Measurements from ENCODE around the gene LRP2BP.

LRP2BP gene

DNA sequence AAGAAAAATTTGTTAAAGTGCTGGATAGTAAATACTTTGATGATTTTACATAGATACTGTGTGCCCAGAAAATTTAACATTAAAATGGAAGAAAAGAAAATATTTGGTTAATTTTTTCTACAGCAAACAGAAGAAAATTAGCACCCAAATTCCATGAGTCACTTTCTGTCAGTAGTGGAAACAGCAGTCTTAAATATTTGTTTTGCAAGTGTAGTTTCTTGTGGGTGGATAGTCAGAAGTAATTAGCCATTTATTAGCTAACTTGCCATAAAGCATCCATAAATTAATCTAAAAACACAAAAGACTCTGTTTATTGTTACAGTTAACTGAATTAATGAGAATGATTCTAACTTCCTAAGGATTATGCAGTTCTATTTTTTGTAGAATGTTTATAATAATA is 39.7 kb upstream of the LRP2BP start:
- ATAC-seq, result no peak
- TF ChIP-seq, protein P1, sequence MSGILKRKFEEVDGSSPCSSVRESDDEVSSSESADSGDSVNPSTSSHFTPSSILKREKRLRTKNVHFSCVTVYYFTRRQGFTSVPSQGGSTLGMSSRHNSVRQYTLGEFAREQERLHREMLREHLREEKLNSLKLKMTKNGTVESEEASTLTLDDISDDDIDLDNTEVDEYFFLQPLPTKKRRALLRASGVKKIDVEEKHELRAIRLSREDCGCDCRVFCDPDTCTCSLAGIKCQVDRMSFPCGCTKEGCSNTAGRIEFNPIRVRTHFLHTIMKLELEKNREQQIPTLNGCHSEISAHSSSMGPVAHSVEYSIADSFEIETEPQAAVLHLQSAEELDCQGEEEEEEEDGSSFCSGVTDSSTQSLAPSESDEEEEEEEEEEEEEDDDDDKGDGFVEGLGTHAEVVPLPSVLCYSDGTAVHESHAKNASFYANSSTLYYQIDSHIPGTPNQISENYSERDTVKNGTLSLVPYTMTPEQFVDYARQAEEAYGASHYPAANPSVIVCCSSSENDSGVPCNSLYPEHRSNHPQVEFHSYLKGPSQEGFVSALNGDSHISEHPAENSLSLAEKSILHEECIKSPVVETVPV (CRISPR knock-in tag; IDR thresholded peaks at IDR 0.05), result no peak
- TF ChIP-seq BACH2 (CRISPR knock-in tag; IDR thresholded peaks at IDR 0.05; ENCODE audit: borderline replicate concordance) (no peak), RARB (CRISPR knock-in tag; IDR thresholded peaks at IDR 0.05) (no peak), TOX (CRISPR knock-in tag; IDR thresholded peaks at IDR 0.05; ENCODE audit: borderline replicate concordance) (no peak), ISL1 (CRISPR knock-in tag; IDR thresholded peaks at IDR 0.05) (no peak)
- TF ChIP-seq, protein P2, sequence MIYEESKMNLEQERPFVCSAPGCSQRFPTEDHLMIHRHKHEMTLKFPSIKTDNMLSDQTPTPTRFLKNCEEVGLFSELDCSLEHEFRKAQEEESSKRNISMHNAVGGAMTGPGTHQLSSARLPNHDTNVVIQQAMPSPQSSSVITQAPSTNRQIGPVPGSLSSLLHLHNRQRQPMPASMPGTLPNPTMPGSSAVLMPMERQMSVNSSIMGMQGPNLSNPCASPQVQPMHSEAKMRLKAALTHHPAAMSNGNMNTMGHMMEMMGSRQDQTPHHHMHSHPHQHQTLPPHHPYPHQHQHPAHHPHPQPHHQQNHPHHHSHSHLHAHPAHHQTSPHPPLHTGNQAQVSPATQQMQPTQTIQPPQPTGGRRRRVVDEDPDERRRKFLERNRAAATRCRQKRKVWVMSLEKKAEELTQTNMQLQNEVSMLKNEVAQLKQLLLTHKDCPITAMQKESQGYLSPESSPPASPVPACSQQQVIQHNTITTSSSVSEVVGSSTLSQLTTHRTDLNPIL (CRISPR knock-in tag; IDR thresholded peaks at IDR 0.05; ENCODE audit: low read depth), result no peak
- TF ChIP-seq, protein P3, sequence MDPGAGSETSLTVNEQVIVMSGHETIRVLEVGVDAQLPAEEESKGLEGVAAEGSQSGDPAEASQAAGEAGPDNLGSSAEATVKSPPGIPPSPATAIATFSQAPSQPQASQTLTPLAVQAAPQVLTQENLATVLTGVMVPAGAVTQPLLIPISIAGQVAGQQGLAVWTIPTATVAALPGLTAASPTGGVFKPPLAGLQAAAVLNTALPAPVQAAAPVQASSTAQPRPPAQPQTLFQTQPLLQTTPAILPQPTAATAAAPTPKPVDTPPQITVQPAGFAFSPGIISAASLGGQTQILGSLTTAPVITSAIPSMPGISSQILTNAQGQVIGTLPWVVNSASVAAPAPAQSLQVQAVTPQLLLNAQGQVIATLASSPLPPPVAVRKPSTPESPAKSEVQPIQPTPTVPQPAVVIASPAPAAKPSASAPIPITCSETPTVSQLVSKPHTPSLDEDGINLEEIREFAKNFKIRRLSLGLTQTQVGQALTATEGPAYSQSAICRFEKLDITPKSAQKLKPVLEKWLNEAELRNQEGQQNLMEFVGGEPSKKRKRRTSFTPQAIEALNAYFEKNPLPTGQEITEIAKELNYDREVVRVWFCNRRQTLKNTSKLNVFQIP (CRISPR knock-in tag; IDR thresholded peaks at IDR 0.05; ENCODE audit: borderline replicate concordance, low read depth), result no peak

DNA sequence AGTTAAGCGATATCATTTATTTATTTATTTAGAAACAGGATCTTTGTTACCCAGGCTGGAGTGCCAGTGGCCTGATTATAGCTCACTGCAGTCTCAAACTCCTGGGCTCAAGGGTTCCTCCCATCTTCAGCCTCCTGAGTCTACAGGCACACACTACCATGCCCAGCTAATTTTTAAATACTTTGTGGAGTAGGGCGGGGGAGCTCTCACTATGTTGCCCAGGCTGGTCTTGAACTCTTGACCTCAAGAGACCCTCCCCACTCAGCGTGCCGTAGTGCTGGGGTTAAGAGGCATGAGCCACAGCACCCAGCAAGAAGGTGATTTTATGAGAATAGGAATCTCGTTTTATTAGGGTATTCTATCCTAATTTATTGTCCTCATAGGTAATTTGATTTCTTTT is 33.9 kb upstream of the LRP2BP start:
- no peak for ATAC-seq
- TF ChIP-seq ESRRG (CRISPR knock-in tag; IDR thresholded peaks at IDR 0.05), result no peak
- TF ChIP-seq ZNF8 (CRISPR knock-in tag; IDR thresholded peaks at IDR 0.05), result no peak
- TF ChIP-seq, protein P1 (CRISPR knock-in tag; IDR thresholded peaks at IDR 0.05), result no peak
- TF ChIP-seq BACH2 (CRISPR knock-in tag; IDR thresholded peaks at IDR 0.05; ENCODE audit: borderline replicate concordance), result no peak
- TF ChIP-seq RARB (CRISPR knock-in tag; IDR thresholded peaks at IDR 0.05), result no peak
- TF ChIP-seq, protein P4, sequence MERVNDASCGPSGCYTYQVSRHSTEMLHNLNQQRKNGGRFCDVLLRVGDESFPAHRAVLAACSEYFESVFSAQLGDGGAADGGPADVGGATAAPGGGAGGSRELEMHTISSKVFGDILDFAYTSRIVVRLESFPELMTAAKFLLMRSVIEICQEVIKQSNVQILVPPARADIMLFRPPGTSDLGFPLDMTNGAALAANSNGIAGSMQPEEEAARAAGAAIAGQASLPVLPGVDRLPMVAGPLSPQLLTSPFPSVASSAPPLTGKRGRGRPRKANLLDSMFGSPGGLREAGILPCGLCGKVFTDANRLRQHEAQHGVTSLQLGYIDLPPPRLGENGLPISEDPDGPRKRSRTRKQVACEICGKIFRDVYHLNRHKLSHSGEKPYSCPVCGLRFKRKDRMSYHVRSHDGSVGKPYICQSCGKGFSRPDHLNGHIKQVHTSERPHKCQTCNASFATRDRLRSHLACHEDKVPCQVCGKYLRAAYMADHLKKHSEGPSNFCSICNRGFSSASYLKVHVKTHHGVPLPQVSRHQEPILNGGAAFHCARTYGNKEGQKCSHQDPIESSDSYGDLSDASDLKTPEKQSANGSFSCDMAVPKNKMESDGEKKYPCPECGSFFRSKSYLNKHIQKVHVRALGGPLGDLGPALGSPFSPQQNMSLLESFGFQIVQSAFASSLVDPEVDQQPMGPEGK (CRISPR knock-in tag; IDR thresholded peaks at IDR 0.05; ENCODE audit: borderline replicate concordance), result no peak
- no peak for TF ChIP-seq ISL1 (CRISPR knock-in tag; IDR thresholded peaks at IDR 0.05)
- TF ChIP-seq TCF4 (CRISPR knock-in tag; IDR thresholded peaks at IDR 0.05; ENCODE audit: borderline replicate concordance), result no peak
- no peak for TF ChIP-seq OSR1 (CRISPR knock-in tag; IDR thresholded peaks at IDR 0.05)
- no peak for TF ChIP-seq ZNF565 (CRISPR knock-in tag; conservative IDR thresholded peaks at IDR 0.05; ENCODE audit: low read depth)
- no peak for TF ChIP-seq PPARA (CRISPR knock-in tag; IDR thresholded peaks at IDR 0.05; ENCODE audit: borderline replicate concordance)
- TF ChIP-seq ZNF70 (CRISPR knock-in tag; IDR thresholded peaks at IDR 0.05), result no peak
- no peak for TF ChIP-seq GLIS3 (CRISPR knock-in tag; IDR thresholded peaks at IDR 0.05)
- TF ChIP-seq, protein P5, sequence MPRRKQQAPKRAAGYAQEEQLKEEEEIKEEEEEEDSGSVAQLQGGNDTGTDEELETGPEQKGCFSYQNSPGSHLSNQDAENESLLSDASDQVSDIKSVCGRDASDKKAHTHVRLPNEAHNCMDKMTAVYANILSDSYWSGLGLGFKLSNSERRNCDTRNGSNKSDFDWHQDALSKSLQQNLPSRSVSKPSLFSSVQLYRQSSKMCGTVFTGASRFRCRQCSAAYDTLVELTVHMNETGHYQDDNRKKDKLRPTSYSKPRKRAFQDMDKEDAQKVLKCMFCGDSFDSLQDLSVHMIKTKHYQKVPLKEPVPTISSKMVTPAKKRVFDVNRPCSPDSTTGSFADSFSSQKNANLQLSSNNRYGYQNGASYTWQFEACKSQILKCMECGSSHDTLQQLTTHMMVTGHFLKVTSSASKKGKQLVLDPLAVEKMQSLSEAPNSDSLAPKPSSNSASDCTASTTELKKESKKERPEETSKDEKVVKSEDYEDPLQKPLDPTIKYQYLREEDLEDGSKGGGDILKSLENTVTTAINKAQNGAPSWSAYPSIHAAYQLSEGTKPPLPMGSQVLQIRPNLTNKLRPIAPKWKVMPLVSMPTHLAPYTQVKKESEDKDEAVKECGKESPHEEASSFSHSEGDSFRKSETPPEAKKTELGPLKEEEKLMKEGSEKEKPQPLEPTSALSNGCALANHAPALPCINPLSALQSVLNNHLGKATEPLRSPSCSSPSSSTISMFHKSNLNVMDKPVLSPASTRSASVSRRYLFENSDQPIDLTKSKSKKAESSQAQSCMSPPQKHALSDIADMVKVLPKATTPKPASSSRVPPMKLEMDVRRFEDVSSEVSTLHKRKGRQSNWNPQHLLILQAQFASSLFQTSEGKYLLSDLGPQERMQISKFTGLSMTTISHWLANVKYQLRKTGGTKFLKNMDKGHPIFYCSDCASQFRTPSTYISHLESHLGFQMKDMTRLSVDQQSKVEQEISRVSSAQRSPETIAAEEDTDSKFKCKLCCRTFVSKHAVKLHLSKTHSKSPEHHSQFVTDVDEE (CRISPR knock-in tag; IDR thresholded peaks at IDR 0.05), result no peak
- no peak for TF ChIP-seq ZC3H10 (CRISPR knock-in tag; IDR thresholded peaks at IDR 0.05)

DNA sequence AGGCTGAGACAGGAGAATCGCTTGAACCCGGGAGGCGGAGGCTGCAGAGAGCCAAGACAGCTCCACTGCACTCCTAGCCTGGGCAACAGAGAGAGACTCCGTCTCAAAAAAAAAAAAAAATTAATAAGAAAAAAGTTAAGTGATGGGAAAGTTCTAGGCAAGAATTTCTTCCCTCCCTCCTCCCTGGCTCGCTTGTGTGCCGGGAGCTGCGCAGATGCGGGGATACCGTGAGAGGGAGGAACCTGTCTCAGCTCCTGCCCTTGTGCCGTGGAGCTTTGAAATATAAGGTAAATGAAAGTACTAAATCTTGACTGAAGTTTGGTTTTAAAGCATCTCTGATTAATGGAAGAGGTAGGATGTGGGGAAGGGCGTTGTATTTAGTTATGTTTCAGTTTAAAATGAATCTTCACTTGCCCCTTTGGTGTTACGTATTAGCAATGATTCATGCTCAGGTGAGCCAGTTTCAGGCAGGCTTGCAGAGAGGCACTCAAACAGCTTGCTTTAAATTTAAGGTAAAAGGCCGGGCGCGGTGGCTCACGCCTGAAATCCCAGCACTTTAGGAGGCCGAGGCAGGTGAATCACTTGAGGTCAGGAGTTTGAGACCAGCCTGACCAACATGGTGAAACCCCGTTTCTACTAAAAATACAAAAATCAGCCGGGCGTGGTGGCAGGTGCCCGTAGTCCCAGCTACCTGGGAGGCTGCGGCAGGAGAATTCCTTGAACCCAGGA is 31.4 kb upstream of the LRP2BP start:
- no peak for ATAC-seq
- TF ChIP-seq CSDC2 (CRISPR knock-in tag; IDR thresholded peaks at IDR 0.05) (no peak), TOX (CRISPR knock-in tag; IDR thresholded peaks at IDR 0.05; ENCODE audit: borderline replicate concordance) (no peak), ARNTL (CRISPR knock-in tag; IDR thresholded peaks at IDR 0.05; ENCODE audit: borderline replicate concordance, low read depth) (no peak), ZNF70 (CRISPR knock-in tag; IDR thresholded peaks at IDR 0.05) (no peak), SNAI2 (CRISPR knock-in tag; IDR thresholded peaks at IDR 0.05) (no peak), BACH2 (CRISPR knock-in tag; IDR thresholded peaks at IDR 0.05; ENCODE audit: borderline replicate concordance) (no peak), ZNF8 (CRISPR knock-in tag; IDR thresholded peaks at IDR 0.05) (no peak), ESRRG (CRISPR knock-in tag; IDR thresholded peaks at IDR 0.05) (no peak), OSR1 (CRISPR knock-in tag; IDR thresholded peaks at IDR 0.05) (no peak), PPARA (CRISPR knock-in tag; IDR thresholded peaks at IDR 0.05; ENCODE audit: borderline replicate concordance) (no peak), ZC3H10 (CRISPR knock-in tag; IDR thresholded peaks at IDR 0.05) (no peak), ZFP30 (CRISPR knock-in tag; IDR thresholded peaks at IDR 0.05) (no peak), TCF4 (CRISPR knock-in tag; IDR thresholded peaks at IDR 0.05; ENCODE audit: borderline replicate concordance) (no peak), ISL1 (CRISPR knock-in tag; IDR thresholded peaks at IDR 0.05) (no peak)
- TF ChIP-seq, protein P1 (CRISPR knock-in tag; IDR thresholded peaks at IDR 0.05), result no peak
- TF ChIP-seq, protein P2 (CRISPR knock-in tag; IDR thresholded peaks at IDR 0.05; ENCODE audit: low read depth), result no peak
